Measurements from ENCODE around the gene SOCS7. TPM values are rescaled to one million over a fixed set of nuclear protein-coding genes. Genes with fewer than 3 reads are reported as not detected.

SOCS7 gene
- total RNA-seq, 1 donor from 2014 or later = 19.0 TPM

- no peak overlapping the region for H3K4me3 ChIP-seq (ENCODE audit: low read depth, low read length)
- no peak for TF ChIP-seq CTCF (IDR thresholded peaks at IDR 0.05; ENCODE audit: insufficient read depth, low read length, severe bottlenecking)
- H3K36me3 ChIP-seq (ENCODE audit: control insufficient read depth, insufficient read depth, low read length) = no peaks in the 10 kb centered on the region
- DNase-seq (ENCODE audit: low read depth) (no peak), FAIRE-seq (no peak)
- no peaks in the 10 kb centered on the region for H3K27me3 ChIP-seq (ENCODE audit: control insufficient read depth, insufficient read depth, low read length)
These were observed 77.9 kb downstream of the SOCS7 start for GRCh38 chr17:38429476-38430100.

GRCh38 chr17:38430316-38430715 lies 78.7 kb downstream of the SOCS7 start:
- FAIRE-seq (no peak), DNase-seq (ENCODE audit: low read depth) (no peak)
- no peak for TF ChIP-seq CTCF (IDR thresholded peaks at IDR 0.05; ENCODE audit: insufficient read depth, low read length, severe bottlenecking)
- Histone ChIP-seq H3K4me3 (ENCODE audit: low read depth, low read length) (no peak overlapping the region), H3K27me3 (ENCODE audit: control insufficient read depth, insufficient read depth, low read length) (no peaks in the 10 kb centered on the region), H3K36me3 (ENCODE audit: control insufficient read depth, insufficient read depth, low read length) (no peaks in the 10 kb centered on the region)

GRCh38 chr17:38430822-38431221 lies 79.2 kb downstream of the SOCS7 start:
- DNase-seq (ENCODE audit: low read depth) (no peak), FAIRE-seq (no peak)
- Histone ChIP-seq H3K36me3 (ENCODE audit: control insufficient read depth, insufficient read depth, low read length) (no peaks in the 10 kb centered on the region), H3K27me3 (ENCODE audit: control insufficient read depth, insufficient read depth, low read length) (no peaks in the 10 kb centered on the region), H3K4me3 (ENCODE audit: low read depth, low read length) (no peak overlapping the region)
- no peak for TF ChIP-seq CTCF (IDR thresholded peaks at IDR 0.05; ENCODE audit: insufficient read depth, low read length, severe bottlenecking)

GRCh38 chr17:38431346-38432145 lies 79.9 kb downstream of the SOCS7 start:
- TF ChIP-seq CTCF (IDR thresholded peaks at IDR 0.05; ENCODE audit: insufficient read depth, low read length, severe bottlenecking) = no peak
- Histone ChIP-seq H3K27me3 (ENCODE audit: control insufficient read depth, insufficient read depth, low read length) (no peaks in the 10 kb centered on the region), H3K36me3 (ENCODE audit: control insufficient read depth, insufficient read depth, low read length) (no peaks in the 10 kb centered on the region), H3K4me3 (ENCODE audit: low read depth, low read length) (no peak overlapping the region)
- FAIRE-seq (no peak), DNase-seq (ENCODE audit: low read depth) (no peak)

DNA sequence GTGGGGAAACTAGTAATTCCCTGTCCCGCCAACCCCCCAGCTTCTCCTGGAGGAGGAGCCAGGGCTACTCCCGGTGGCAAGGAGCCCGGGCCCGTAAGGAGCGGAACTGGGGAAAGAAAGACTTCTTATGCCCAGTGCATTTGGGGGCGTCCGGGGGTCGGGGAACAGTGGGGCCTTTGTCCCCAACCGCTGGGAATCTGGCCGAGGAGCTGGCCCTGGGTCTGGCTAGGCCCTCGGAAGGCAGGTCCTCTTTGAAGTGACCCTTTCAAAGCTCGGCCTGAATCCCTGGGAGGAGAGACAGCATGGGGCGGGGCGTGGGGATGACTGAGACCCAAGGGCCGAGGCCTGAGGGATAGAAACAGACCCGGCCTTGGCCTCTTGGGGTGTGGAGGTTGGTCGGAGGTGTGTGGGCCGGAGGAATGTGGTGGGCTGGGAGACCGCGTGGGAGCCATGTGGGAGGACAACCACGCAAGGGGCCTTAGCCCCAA lies 82.6 kb downstream of the SOCS7 start:
- Histone ChIP-seq H3K36me3 (ENCODE audit: control insufficient read depth, insufficient read depth, low read length) (no peaks in the 10 kb centered on the region), H3K4me3 (ENCODE audit: low read depth, low read length) (no peak overlapping the region), H3K27me3 (ENCODE audit: control insufficient read depth, insufficient read depth, low read length) (no peaks in the 10 kb centered on the region)
- FAIRE-seq (no peak), DNase-seq (ENCODE audit: low read depth) (no peak)
- no peak for TF ChIP-seq CTCF (IDR thresholded peaks at IDR 0.05; ENCODE audit: insufficient read depth, low read length, severe bottlenecking)

Data from bronchial epithelial cell (primary cell).